Measurements from ENCODE around the gene FSTL5.

Gene FSTL5

GRCh38 chr4:161920304-161921052 is 243.3 kb downstream of the FSTL5 start:
- DNase-seq (ENCODE audit: low spot score): no peak
- TF ChIP-seq, protein P1, sequence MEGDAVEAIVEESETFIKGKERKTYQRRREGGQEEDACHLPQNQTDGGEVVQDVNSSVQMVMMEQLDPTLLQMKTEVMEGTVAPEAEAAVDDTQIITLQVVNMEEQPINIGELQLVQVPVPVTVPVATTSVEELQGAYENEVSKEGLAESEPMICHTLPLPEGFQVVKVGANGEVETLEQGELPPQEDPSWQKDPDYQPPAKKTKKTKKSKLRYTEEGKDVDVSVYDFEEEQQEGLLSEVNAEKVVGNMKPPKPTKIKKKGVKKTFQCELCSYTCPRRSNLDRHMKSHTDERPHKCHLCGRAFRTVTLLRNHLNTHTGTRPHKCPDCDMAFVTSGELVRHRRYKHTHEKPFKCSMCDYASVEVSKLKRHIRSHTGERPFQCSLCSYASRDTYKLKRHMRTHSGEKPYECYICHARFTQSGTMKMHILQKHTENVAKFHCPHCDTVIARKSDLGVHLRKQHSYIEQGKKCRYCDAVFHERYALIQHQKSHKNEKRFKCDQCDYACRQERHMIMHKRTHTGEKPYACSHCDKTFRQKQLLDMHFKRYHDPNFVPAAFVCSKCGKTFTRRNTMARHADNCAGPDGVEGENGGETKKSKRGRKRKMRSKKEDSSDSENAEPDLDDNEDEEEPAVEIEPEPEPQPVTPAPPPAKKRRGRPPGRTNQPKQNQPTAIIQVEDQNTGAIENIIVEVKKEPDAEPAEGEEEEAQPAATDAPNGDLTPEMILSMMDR (IDR thresholded peaks at IDR 0.05; ENCODE audit: extremely low read depth, missing control alignments): no peak

GRCh38 chr4:161919442-161920220 is 244.2 kb downstream of the FSTL5 start:
- DNase-seq (ENCODE audit: low spot score): no peak
- TF ChIP-seq, protein P1 (IDR thresholded peaks at IDR 0.05; ENCODE audit: extremely low read depth, missing control alignments): no peak

DNA sequence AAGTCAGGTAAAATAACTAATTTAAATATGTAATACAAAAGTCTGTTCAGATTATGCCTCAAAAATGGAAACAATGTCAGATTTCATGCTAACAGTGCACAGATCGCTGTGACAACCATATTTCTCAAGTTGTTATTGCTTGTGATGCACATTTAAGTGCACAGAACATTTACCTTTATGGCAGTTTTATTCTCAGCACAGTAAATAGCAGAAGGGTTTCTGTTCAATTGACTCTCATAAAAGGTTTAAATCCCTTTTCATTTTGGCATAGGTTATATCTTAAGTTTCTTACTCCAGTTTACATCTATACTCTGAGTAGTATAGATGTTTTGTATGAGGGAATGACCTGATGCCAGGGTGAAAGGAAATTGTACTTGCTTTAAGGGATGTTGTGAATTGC is 247.8 kb downstream of the FSTL5 start:
- DNase-seq (ENCODE audit: low spot score): no peak
- TF ChIP-seq, protein P1 (IDR thresholded peaks at IDR 0.05; ENCODE audit: extremely low read depth, missing control alignments): no peak

DNA sequence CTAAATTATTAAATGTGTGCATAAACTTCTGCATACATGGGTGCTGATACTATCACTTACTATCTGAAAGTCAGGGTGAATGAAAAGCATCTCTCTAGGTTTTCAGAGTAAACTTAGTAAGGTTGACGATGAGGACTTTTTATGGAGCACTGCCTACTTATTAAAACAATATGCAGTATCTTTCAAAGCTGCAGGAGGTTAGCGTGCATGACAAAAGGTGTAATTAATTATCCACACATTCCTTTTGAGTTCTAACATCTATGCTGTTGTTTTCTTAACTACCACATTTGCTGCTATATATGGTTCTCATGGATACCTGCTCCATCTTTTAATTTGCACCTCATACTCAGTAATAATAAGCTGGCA is 256.2 kb downstream of the FSTL5 start:
- DNase-seq (ENCODE audit: low spot score): no peak
- TF ChIP-seq, protein P1 (IDR thresholded peaks at IDR 0.05; ENCODE audit: extremely low read depth, missing control alignments): no peak

DNA sequence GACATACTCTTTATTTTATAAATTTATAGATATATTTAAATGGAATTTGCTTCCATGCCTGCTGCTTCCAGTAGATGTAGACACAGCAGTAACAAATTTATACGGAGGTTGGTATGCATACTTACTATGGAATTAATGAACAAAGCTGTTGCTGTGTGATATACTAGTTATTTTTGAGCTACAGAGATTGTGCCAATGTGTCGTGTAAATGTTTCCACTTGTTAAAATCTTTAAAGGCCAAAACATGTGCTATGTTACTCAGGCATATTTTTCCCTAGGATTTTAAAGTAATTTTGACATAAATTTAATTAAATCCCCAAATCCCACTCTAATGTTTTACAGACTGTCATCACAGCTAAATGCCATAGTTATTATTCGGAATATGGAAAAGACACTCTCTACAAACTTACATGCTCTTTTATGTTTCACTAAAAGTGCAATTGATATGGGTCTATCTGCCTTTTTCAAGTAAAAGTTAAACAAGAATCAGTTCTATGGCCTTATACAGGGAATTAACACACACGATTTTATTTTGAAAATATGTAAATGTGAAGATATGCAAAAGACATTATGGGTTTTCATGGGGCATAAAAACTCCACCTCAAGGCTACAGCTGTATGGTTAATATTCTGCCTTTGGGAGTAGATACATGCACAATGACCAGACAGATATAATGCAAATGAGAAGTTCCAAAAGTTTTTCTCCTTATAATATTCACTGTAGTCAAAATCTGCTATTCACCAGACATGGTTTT is 256.8 kb downstream of the FSTL5 start:
- no peak for DNase-seq (ENCODE audit: low spot score)
- TF ChIP-seq, protein P1 (IDR thresholded peaks at IDR 0.05; ENCODE audit: extremely low read depth, missing control alignments): no peak

GRCh38 chr4:161900110-161900509 is 263.7 kb downstream of the FSTL5 start:
- TF ChIP-seq, protein P1 (IDR thresholded peaks at IDR 0.05; ENCODE audit: extremely low read depth, missing control alignments): no peak
- DNase-seq (ENCODE audit: low spot score): no peak

Data from GM20000 (cell line).